AG09309 (cell line): ENCODE measurements around the gene SCGN.

Experiments used
- DNase-seq: peaks from one replicate; pipeline ENCODE4 v3.0.0-alpha.2; 2010; ENCODE audit warnings: low read depth
- H3K4me3 ChIP-seq: 2 replicates; pipeline ENCODE4 v1.5.1; 2011; ENCODE audit warnings: mild to moderate bottlenecking, low read depth, low read length, moderate library complexity; ENCODE audit not compliant: control insufficient read depth
- CTCF ChIP-seq: IDR thresholded peaks from 2 replicates; pipeline ENCODE4 v1.5.1; 2011; ENCODE audit warnings: mild to moderate bottlenecking, low read depth, low read length, inconsistent platforms; ENCODE audit not compliant: insufficient read depth, control insufficient read depth; ENCODE audit errors: missing control alignments

SCGN gene

GRCh38 chr6:25613415-25613814 is 38.6 kb upstream of the SCGN start:
- no peak overlapping the region for H3K4me3 ChIP-seq
- TF ChIP-seq CTCF, result no peak
- DNase-seq, result no peak

GRCh38 chr6:25614052-25614451 is 38.0 kb upstream of the SCGN start:
- no peak overlapping the region for H3K4me3 ChIP-seq
- DNase-seq, result no peak
- TF ChIP-seq CTCF, result no peak

- H3K4me3 ChIP-seq, result no peak overlapping the region
- no peak for DNase-seq
- TF ChIP-seq CTCF, result no peak
These were observed 36.5 kb upstream of the SCGN start for GRCh38 chr6:25615471-25615870.

GRCh38 chr6:25617997-25618396 is 34.0 kb upstream of the SCGN start:
- H3K4me3 ChIP-seq, result no peak overlapping the region
- DNase-seq, result no peak
- TF ChIP-seq CTCF, result no peak

GRCh38 chr6:25619217-25619616 is 32.8 kb upstream of the SCGN start:
- no peak for TF ChIP-seq CTCF
- DNase-seq, result no peak

GRCh38 chr6:25620391-25620790 is 31.6 kb upstream of the SCGN start:
- TF ChIP-seq CTCF, result no peak
- no peak overlapping the region for H3K4me3 ChIP-seq
- DNase-seq, result no peak

More at GRCh38 chr6:25619217-25619616, 32.8 kb upstream of the SCGN start:
- H3K4me3 ChIP-seq, result no peak overlapping the region

GRCh38 chr6:25623065-25623464 is 28.9 kb upstream of the SCGN start:
- no peak for DNase-seq
- TF ChIP-seq CTCF, result no peak
- no peak overlapping the region for H3K4me3 ChIP-seq
